ENCODE data around the gene CLEC16A.

The CLEC16A gene, protein sequence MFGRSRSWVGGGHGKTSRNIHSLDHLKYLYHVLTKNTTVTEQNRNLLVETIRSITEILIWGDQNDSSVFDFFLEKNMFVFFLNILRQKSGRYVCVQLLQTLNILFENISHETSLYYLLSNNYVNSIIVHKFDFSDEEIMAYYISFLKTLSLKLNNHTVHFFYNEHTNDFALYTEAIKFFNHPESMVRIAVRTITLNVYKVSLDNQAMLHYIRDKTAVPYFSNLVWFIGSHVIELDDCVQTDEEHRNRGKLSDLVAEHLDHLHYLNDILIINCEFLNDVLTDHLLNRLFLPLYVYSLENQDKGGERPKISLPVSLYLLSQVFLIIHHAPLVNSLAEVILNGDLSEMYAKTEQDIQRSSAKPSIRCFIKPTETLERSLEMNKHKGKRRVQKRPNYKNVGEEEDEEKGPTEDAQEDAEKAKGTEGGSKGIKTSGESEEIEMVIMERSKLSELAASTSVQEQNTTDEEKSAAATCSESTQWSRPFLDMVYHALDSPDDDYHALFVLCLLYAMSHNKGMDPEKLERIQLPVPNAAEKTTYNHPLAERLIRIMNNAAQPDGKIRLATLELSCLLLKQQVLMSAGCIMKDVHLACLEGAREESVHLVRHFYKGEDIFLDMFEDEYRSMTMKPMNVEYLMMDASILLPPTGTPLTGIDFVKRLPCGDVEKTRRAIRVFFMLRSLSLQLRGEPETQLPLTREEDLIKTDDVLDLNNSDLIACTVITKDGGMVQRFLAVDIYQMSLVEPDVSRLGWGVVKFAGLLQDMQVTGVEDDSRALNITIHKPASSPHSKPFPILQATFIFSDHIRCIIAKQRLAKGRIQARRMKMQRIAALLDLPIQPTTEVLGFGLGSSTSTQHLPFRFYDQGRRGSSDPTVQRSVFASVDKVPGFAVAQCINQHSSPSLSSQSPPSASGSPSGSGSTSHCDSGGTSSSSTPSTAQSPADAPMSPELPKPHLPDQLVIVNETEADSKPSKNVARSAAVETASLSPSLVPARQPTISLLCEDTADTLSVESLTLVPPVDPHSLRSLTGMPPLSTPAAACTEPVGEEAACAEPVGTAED

DNA sequence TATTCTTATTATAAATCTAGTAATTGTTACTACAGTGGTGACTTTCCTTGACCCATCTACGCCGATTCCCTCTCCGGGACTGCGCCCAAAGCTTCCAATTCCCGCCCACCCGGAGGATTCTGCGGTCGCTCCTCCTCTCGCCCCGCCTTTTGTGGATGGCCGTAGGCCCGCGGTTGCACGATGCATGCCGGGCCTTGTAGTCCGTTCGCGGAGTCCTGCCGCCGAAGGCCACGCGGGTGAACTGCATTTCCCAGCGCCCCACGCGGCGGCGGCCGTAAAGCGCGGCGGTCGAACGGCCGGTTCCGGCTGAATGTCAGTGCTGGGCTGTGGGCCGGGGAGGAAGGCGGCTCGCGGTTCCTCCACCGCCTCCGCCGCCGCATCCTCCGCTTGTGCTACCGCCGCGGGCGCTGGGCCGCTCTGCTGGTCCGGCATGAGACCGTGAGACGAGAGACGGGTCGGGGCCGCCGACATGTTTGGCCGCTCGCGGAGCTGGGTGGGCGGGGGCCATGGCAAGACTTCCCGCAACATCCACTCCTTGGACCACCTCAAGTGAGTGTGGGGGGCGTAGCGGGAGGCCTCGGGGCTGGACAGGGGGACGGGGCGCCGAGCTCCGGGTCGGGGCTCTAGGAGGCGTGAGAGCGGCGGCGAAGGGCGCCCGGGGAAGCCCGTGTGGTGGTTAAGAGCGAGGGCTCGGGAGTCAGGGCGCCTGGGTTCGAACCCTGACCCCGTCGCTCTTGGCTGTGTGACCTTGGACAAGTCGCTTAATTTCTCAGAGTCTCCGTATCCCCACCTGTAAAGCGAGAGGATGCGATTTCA is at the start of gene CLEC16A:
Gene CLEC16A (plus strand): TSS at position 316 of the 816 bp plus-strand sequence. CDS start 154 bp downstream, at position 470.
- DNase-seq: peak; percentile 98

- DNase-seq: peak; percentile 53
These were observed 49.1 kb upstream of the CLEC16A start for GRCh38 chr16:10895053-10895946.

DNA sequence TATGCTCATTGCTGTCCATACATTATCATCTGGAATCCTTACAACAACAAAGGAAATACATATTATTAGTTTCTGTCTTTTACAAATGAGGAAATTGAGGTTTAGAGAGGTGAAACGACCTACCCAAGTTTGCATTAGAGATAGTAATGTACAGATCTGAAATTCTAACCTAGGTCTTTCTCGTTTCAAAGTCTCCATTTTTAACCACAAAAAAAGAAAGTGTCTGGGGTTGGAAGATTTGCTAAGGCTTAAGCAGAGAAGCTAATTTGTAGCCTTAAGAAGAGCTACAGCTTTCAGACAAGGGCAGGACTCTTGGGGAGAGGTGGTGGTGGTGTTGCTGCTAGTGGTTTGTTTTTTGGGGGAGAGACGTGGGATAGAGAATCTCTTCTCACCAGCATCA is 48.2 kb upstream of the CLEC16A start:
- no peak for DNase-seq

- no peak for DNase-seq
These were observed 47.6 kb upstream of the CLEC16A start for GRCh38 chr16:10896723-10897122.

- no peak for DNase-seq
These were observed 47.2 kb upstream of the CLEC16A start for GRCh38 chr16:10897134-10897533.

- no peak for DNase-seq
These were observed 41.4 kb upstream of the CLEC16A start for GRCh38 chr16:10902999-10903398.

GRCh38 chr16:10906482-10906881 is 37.9 kb upstream of the CLEC16A start:
- no peak for DNase-seq

- no peak for DNase-seq
These were observed 37.2 kb upstream of the CLEC16A start for GRCh38 chr16:10906914-10907756.

DNA sequence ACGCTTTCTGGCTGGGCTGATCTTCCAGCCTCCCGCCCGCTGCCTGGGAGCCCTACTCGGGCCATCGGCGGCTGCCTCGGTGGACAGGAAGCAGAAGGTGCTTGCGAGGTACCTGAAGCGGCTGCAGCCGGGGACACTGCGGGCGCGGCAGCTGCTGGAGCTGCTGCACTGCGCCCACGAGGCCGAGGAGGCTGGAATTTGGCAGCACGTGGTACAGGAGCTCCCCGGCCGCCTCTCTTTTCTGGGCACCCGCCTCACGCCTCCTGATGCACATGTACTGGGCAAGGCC is 36.7 kb upstream of the CLEC16A start:
- DNase-seq: no peak

GRCh38 chr16:10911267-10911666 is 33.1 kb upstream of the CLEC16A start:
- DNase-seq: no peak

DNA sequence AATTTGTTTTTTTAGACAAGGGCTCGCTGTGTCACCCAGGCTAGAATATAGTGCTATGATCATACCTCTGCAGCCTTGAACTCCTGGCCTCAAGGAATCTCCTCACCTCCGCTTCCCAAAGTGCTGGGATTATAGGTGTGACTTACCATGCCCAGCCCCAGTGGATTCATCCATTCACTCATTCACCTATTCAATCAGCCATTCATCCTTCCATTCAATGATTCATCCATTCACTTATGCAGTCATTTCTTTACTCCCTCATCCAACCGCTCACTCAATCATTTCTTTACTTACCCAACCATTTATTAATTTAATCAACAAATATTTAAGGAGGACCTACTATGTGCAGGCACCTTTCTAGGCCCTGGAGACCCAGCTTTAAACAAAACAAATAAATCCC is 27.8 kb upstream of the CLEC16A start:
- DNase-seq: no peak

- peak; percentile 91 for DNase-seq
These were observed 25.9 kb upstream of the CLEC16A start for GRCh38 chr16:10918294-10919002.

- no peak for DNase-seq
These were observed 25.4 kb upstream of the CLEC16A start for GRCh38 chr16:10919003-10919351.

DNA sequence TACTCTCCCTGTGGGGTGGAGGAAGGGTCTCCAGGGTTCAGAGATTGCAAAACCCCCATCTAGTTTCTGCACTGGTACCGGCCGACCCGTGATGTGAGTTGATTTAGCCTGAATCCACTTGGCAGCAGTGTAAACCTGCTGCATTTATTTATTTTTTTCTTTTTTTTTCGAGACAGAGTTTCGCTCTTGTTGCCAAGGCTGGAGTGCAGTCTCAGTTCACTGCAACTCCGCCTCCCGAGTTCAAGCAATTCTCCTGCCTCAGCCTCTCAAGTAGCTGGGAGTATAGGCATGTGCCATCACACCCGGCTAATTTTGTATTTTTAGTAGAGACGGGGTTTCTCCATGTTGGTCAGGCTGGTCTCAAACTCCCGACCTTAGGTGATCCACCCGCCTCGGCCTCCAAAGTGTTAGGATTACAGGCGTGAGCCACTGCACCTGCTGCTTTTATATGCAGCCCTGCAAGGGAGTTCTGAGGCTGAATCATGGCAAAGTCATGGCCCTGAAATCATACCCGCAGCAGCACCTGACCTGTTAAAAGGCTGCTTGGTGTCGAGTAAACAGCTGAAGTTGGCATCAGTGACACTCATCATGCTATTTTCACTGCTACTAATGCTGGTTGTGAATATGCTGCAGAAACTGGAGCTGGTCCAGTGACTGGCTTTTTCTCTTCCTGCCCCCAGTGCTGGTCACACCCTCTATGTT is 23.5 kb upstream of the CLEC16A start:
- no peak for DNase-seq

DNA sequence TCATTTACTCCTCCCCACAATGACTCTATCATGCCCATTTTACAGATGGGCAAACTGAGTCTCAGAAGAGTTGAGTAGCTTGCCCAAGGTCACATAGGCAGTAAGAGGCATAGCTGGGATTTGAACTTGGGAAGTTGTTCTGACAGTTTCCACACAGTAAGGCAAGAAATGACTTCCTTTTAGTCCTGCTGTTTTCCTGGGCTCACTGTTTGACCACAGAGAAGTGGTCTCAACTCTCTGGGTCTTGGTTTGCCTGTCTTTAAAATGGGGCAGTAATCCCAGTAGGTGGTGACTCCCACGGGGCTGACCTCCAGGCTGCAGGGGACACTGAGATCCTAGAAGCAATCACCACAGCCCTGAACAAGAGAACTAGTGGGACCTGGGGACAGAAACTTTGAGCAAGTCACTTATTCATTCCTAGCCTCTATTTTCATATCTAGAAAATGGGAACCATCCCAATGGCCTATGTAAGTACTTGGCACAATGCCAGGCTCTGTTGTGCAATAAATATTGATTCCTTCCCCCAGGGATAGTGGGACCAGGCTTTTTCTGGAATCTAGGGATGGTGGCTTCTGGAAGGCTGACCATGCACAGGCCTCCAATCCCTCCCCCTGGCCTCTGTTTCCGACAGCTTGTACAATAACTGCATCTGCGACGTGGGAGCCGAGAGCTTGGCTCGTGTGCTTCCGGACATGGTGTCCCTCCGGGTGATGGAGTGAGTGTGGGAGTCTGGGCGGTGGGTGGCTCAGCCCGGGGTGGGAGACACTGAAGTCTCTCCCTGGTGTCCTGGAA is 22.6 kb upstream of the CLEC16A start:
- DNase-seq: no peak

DNA sequence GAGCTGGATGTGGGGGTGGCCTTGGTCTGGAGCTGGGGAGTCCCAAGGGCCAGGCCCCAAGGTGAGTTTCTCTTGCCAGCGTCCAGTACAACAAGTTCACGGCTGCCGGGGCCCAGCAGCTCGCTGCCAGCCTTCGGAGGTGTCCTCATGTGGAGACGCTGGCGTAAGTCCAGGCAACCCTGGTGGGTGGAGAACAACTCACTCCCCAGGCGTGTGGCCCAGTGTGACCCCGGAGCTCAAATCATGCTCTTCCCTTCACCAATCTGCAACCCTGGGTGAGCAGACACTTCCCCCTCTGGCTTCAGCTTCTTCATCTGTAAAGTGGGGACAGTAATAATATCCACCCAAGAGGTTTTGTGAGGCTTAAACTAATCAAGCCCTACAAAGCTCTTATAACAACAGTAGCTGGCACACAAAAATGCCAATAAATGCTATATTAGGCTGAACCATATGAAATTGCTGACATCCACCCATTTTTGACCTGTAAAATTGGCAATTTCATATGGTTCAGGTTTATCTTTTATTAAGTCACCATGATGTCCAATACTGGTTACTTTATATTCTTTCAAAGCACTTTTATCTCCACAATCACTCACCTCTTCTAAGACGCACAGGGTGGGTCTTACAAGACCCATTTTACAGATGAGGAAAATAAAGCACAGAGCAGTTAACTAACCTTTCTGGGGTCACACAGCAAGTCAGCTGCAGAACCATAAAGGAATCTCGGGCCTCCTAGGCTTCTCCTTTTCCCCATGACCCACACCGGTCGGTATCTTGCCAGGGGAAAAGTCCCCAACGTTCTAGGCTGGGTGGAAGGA is 21.8 kb upstream of the CLEC16A start:
- no peak for DNase-seq

DNA sequence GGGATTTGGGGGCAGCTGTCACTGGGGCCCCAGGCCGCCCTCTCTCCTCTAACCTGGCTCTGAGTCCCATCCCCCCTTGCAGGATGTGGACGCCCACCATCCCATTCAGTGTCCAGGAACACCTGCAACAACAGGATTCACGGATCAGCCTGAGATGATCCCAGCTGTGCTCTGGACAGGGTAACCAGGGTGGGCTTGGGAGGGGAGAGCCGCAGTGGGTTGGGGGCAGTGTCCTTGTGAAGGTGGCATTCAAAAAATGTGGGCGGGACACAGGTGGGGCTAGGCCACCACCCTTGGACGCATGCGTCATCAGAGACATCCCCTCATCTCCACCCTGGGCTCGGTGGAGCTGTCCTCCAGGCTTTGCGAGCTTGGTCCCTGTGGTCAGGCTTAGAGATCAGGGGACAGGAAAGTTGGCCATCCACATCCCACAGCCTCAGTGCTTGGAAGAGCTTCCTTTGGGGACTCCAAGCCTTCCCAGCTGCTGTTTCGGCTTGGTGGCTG is 21.2 kb upstream of the CLEC16A start:
- DNase-seq: no peak
